ENCODE measurements around the gene RPL22. TPM values are rescaled to one million over a fixed set of nuclear protein-coding genes. Genes with fewer than 3 reads are reported as not detected.

The RPL22 gene
- total and polyA plus RNA-seq, 2 of the 13 experiments (the other 11 are each of a cell fraction or from before 2014, with no cell fraction given): 214 to 545 TPM

- POLR2A ChIA-PET: no interaction called here
- H3K79me2 ChIP-seq (ENCODE audit: insufficient read depth, low read length): no peaks in the 10 kb centered on the region
- no peaks in the 10 kb centered on the region for H3K4me1 ChIP-seq (ENCODE audit: insufficient read depth, low read length)
- H3K27ac ChIP-seq (ENCODE audit: extremely low read length, insufficient read depth, low read length): no peak overlapping the region
- intact Hi-C loops (cut with micrococcal nuclease; ENCODE audit: unreplicated experiment): no loop called here
- FAIRE-seq (no peak), DNase-seq (ENCODE audit: low spot score) (no peak), ATAC-seq (no peak)
- no peak overlapping the region for H2AFZ ChIP-seq (ENCODE audit: low read length)
- H3K4me2 ChIP-seq (ENCODE audit: low read depth, low read length): no peak overlapping the region
- H4K20me1 ChIP-seq (ENCODE audit: insufficient read depth, low read length): peaks cover 12% of the 10 kb centered on the region; the same call in 1 of the 2 replicates
- H3K4me3 ChIP-seq (replicated peaks in 1 of 3; ENCODE audit: insufficient read depth in 1 of 3, low read depth in 2 of 3, low read length in 3 of 3): no peak overlapping the region
- H3K27me3 ChIP-seq (ENCODE audit: control insufficient read depth in 1 of 2, insufficient read depth in 2 of 2, low read length in 2 of 2): peaks cover 14 to 78% of the 10 kb centered on the region in 2 experiments
- in situ Hi-C loops (cut with HindIII; ENCODE audit: extremely low pct_ligation_motif_present, low pct_unique_long_range_greater_than_20kb): no loop called here
- BruUV-seq (replicated peaks): no TSS peak
- TF ChIP-seq PRPF4 (IDR thresholded peaks at IDR 0.05; ENCODE audit: low read depth, low read length, poor library complexity, severe bottlenecking) (no peak), ZBTB40 (IDR thresholded peaks at IDR 0.05) (no peak), ZBTB40 (CRISPR knock-in tag; IDR thresholded peaks at IDR 0.05) (no peak), ZNF773 (CRISPR knock-in tag; IDR thresholded peaks at IDR 0.05; ENCODE audit: borderline replicate concordance) (no peak), ETV5 (CRISPR knock-in tag; IDR thresholded peaks at IDR 0.05; ENCODE audit: borderline replicate concordance) (no peak), ZNF501 (CRISPR knock-in tag; IDR thresholded peaks at IDR 0.05) (no peak), HNF1B (CRISPR knock-in tag; IDR thresholded peaks at IDR 0.05) (no peak), ZNF550 (CRISPR knock-in tag; IDR thresholded peaks at IDR 0.05; ENCODE audit: borderline replicate concordance) (no peak), HMG20A (CRISPR knock-in tag; IDR thresholded peaks at IDR 0.05; ENCODE audit: borderline replicate concordance) (no peak), CREB1 (IDR thresholded peaks at IDR 0.05) (no peak), CREB1 (CRISPR knock-in tag; IDR thresholded peaks at IDR 0.05) (no peak), ZNF770 (CRISPR knock-in tag; IDR thresholded peaks at IDR 0.05) (no peak)
- WGBS (ENCODE audit: low lambda C conversion rate): 3% methylated on average over 4 of the region's 4 CpGs
- H3K36me3 ChIP-seq (replicated peaks in 1 of 2; ENCODE audit: control insufficient read depth in 1 of 2, insufficient read depth in 2 of 2, low read length in 2 of 2): no peaks in the 10 kb centered on the region
- H3K9me3 ChIP-seq (ENCODE audit: low read length): no peaks in the 10 kb centered on the region
- H3K9ac ChIP-seq (ENCODE audit: insufficient read depth, low read depth, low read length): no peak overlapping the region
- CTCF ChIA-PET (ENCODE audit: low intra/inter-chr PET ratio, low total read pairs): no interaction called here
Measured at GRCh38 chr1:6142734-6143133, 56.7 kb downstream of the RPL22 start.
